PFSK-1 (cell line): ENCODE measurements around the gene KIF22.

Experiments
- FOXP2 ChIP-seq: optimal IDR thresholded peaks from 2 replicates; pipeline ENCODE3; 2011; ENCODE audit warnings: borderline replicate concordance, control low read depth, inconsistent platforms; ENCODE audit not compliant: insufficient read depth; ENCODE audit errors: extremely low read length, extremely low read depth
- POLR2AphosphoS5 ChIP-seq: IDR thresholded peaks from 2 replicates; pipeline ENCODE4 v1.6.1; 2012; ENCODE audit warnings: low read depth, mild to moderate bottlenecking, control low read depth, low read length, moderate library complexity
- SIN3A ChIP-seq: IDR thresholded peaks from 2 replicates; pipeline ENCODE4 v1.6.1; 2012; ENCODE audit warnings: mild to moderate bottlenecking, low read length, moderate library complexity, borderline replicate concordance; ENCODE audit not compliant: insufficient read depth
- TAF1 ChIP-seq: IDR thresholded peaks from 2 replicates; pipeline ENCODE4 v1.6.1; 2012; ENCODE audit warnings: low read length, control low read depth, borderline replicate concordance; ENCODE audit not compliant: insufficient read depth
- TF ChIP-seq, protein P1 (sequence below), 2 experiments: IDR thresholded peaks; 2 replicates each; pipeline versions ENCODE4 v1.6.1 to v1.8.0; 2011 to 2012; ENCODE audit warnings: low read depth in 2 of 2, low read length in 2 of 2, control low read depth in 1 of 2, inconsistent platforms in 1 of 2, mild to moderate bottlenecking in 1 of 2, moderate library complexity in 1 of 2; ENCODE audit not compliant: insufficient read depth in 1 of 2

Gene KIF22

DNA sequence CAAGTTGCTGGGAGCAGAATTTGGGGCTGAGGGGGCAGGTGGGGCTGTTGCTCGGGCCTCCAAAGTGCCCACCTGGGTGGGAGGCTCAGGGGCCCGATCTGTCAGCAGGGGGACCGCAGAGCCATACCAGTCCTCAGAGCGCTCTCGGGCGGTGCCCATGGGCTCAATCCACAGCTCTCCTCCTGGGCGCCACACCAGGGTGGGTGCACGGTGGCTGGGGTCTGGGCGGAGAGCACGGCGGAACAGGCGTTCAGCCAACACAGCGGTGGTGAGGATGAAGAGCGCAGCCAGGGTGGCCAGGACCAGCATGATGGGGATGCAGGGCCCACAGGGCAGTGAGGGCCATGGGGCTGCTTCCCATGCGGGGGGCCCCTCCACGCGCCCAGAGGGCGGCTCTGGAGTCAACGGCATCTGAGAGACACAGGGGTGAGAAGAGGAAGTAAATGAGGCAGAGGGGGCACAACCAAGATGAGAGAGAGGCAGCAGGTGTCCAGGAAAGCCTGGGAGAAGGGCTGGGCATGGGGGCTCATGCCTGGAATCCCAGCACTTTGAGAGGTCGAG is 45.9 kb upstream of the KIF22 start:
- TF ChIP-seq POLR2AphosphoS5, result no peak

DNA sequence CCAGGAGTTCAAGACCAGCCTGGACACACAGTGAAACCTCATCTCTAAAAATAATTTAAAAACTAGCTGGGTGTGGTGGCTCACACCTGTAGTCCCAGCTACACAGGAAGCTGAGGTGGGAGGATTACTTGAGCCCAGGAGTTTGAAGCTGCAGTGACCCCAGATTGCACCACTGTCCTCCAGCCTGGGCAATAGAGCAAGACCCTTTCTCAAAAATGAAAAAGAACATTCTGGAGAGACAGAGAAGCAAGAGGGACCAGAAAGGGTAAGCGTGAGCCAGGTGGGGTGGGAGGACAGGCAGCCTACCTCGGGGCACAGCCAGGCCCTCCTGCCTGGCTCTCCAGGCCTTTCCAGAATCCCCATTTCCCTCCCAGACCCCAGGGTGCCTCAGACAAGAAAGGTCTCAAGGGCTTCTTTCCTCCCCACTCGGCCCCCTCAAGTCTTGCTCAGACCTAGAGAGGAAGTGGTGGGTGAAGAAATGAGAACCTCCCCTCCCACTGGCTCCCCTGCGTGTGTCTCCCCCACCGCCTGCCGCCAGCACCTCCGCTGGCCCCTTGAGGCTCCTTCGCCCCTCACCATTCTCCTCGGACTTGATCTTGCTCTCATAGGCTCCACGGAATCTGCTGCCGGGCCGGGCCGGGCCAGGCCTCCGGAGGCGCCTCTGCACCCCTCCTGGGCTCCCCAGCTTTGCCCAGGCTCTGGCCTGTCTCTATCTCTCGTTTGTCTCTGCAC is 45.3 kb upstream of the KIF22 start:
- no peak for TF ChIP-seq FOXP2
- no peak for TF ChIP-seq TAF1
- no peak for TF ChIP-seq POLR2AphosphoS5
- TF ChIP-seq SIN3A, result no peak
- TF ChIP-seq, protein P1, sequence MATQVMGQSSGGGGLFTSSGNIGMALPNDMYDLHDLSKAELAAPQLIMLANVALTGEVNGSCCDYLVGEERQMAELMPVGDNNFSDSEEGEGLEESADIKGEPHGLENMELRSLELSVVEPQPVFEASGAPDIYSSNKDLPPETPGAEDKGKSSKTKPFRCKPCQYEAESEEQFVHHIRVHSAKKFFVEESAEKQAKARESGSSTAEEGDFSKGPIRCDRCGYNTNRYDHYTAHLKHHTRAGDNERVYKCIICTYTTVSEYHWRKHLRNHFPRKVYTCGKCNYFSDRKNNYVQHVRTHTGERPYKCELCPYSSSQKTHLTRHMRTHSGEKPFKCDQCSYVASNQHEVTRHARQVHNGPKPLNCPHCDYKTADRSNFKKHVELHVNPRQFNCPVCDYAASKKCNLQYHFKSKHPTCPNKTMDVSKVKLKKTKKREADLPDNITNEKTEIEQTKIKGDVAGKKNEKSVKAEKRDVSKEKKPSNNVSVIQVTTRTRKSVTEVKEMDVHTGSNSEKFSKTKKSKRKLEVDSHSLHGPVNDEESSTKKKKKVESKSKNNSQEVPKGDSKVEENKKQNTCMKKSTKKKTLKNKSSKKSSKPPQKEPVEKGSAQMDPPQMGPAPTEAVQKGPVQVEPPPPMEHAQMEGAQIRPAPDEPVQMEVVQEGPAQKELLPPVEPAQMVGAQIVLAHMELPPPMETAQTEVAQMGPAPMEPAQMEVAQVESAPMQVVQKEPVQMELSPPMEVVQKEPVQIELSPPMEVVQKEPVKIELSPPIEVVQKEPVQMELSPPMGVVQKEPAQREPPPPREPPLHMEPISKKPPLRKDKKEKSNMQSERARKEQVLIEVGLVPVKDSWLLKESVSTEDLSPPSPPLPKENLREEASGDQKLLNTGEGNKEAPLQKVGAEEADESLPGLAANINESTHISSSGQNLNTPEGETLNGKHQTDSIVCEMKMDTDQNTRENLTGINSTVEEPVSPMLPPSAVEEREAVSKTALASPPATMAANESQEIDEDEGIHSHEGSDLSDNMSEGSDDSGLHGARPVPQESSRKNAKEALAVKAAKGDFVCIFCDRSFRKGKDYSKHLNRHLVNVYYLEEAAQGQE (IDR thresholded peaks at IDR 0.05; ENCODE audit: insufficient read depth in 1 of 2, low read depth in 2 of 2, low read length in 2 of 2), result no peak

DNA sequence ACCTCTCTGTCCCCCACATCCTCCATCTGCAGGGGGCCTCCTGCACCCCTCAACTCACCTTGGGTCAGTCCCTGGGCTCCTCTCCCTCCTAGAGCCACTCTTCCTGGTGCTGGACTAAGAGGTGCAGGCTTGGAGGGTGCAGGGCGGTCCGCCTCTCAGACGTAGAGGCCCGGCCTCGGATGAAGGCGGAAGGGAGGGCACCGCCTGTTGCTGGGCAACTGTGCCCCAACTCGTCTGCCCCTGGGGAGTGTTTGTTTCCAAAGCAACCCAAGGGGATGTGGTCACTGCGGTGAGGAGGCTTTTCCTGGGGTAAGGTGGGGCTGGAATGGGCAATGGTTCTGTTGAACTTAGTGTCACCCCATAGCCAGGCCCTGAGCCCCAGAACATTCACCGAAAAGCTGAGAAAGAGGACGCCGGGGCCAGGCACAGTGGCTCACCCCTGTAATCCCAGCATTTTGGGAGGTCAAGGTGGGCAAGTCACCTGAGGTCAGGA is 44.7 kb upstream of the KIF22 start, which contains the start of gene C16orf54:
Gene C16orf54, minus strand, starts transcription at position 138 of the 493 bp plus-strand sequence. CDS start 1,039 bp downstream, outside the sequence.
- TF ChIP-seq POLR2AphosphoS5 (no peak), TAF1 (no peak), FOXP2 (no peak), SIN3A (no peak)
- TF ChIP-seq, protein P1 (IDR thresholded peaks at IDR 0.05; ENCODE audit: insufficient read depth in 1 of 2, low read depth in 2 of 2, low read length in 2 of 2), result no peak

DNA sequence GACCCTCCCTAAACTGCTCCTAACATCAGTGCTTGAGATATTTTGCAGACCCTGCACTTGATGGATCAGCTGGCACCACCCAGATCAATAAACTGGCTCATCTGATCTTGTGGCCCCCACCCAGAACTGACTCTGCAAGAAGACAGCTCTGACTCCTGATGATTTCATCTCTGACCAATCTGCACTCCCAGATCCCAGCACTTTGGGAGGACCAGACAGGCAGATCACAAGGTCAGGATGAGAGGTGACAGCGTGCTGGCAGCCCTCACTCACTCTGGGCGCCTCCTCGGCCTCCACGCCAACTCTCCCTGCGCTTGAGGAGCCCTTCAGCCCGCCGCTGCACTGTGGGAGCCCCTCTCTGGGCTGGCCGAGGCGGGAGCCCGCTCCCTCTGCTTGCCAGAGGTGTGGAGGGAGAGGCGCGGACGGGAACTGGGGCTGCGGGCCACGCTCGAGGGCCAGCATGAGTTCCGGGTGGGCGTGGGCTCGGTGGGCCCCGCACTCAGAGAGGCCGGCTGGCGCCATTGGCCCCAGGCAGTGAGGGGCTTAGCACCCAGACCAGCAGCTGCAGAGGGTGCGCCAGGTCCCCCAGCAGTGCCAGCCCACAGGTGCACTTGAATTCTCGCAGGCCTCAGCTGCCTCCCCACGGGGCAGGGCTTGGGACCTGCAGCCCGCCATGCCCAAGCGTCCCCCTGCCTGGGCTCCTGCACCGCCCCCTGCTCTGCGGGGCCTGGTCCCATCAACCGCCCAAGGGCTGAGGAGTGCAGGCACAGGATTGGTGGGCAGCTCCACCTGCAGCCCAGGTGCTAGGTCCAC is 42.4 kb upstream of the KIF22 start:
- TF ChIP-seq, protein P1 (IDR thresholded peaks at IDR 0.05; ENCODE audit: insufficient read depth in 1 of 2, low read depth in 2 of 2, low read length in 2 of 2), result no peak
- no peak for TF ChIP-seq SIN3A
- no peak for TF ChIP-seq POLR2AphosphoS5
- no peak for TF ChIP-seq TAF1

DNA sequence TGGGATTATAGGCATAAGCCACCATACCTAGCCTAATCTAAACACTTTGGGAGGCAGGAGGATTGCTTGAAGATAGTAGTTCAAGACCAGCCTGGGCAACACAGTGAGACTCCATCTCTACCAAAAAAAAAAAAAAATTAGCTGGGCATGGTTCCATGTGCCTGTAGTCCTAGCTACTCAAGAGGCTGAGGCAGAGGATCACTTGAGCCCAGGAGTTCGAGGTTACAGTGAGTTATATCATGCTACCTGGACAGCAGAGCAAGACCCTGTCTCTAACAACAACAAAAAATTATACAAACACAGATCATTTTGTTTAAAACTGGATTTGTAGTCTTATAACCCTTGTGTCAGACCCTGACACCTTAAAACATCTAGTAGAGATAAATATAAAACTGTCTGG is 37.0 kb upstream of the KIF22 start:
- no peak for TF ChIP-seq SIN3A
- TF ChIP-seq, protein P1 (IDR thresholded peaks at IDR 0.05; ENCODE audit: insufficient read depth in 1 of 2, low read depth in 2 of 2, low read length in 2 of 2), result no peak
- TF ChIP-seq FOXP2, result no peak
- TF ChIP-seq POLR2AphosphoS5, result no peak
- no peak for TF ChIP-seq TAF1
